Stomach smooth muscle (tissue), 2 donors: ENCODE measurements around the gene ZMIZ1.

Experiments used
- H3K27ac ChIP-seq: one replicate; pipeline ENCODE4 v1.7.0; 2013; ENCODE audit warnings: mild to moderate bottlenecking, low read length, inconsistent platforms
- H3K27me3 ChIP-seq, 2 donors: one replicate each; pipeline ENCODE4 v1.7.0; 2013; ENCODE audit warnings: low read length in 2 of 2; ENCODE audit not compliant: insufficient read depth in 2 of 2, control insufficient read depth in 1 of 2
- H3K36me3 ChIP-seq, 2 donors: one replicate each; pipeline ENCODE4 v1.7.0; 2013; ENCODE audit warnings: low read length in 2 of 2; ENCODE audit not compliant: control insufficient read depth in 2 of 2, insufficient read depth in 2 of 2
- H3K4me1 ChIP-seq: one replicate; pipeline ENCODE4 v1.7.0; 2013; ENCODE audit warnings: low read length; ENCODE audit not compliant: control insufficient read depth, insufficient read depth
- H3K4me3 ChIP-seq, 2 donors: one replicate each; pipeline ENCODE4 v1.7.0; 2013; ENCODE audit warnings: low read length in 2 of 2
- H3K9ac ChIP-seq, 2 donors: one replicate each; pipeline ENCODE4 v1.7.0; 2013; ENCODE audit warnings: low read length in 2 of 2, mild to moderate bottlenecking in 1 of 2
- H3K9me3 ChIP-seq, 2 donors: one replicate each; pipeline ENCODE4 v1.7.0; 2013; ENCODE audit warnings: low read length in 2 of 2; ENCODE audit not compliant: control insufficient read depth in 2 of 2
- donor health status: healthy.
- donor health status: Pancreatic carcinoma.

The ZMIZ1 gene

GRCh38 chr10:79186486-79187120 lies 117.8 kb downstream of the ZMIZ1 start:
- H3K27ac ChIP-seq: no peak overlapping the region
- H3K9ac ChIP-seq: no peak overlapping the region
- H3K27me3 ChIP-seq: no peaks in the 10 kb centered on the region
- peaks cover 0 to 3% of the 10 kb centered on the region in 2 donors for H3K9me3 ChIP-seq
- peaks cover 5 to 7% of the 10 kb centered on the region in 2 donors for H3K36me3 ChIP-seq
- peaks cover 71% of the 10 kb centered on the region for H3K4me1 ChIP-seq
- no peak overlapping the region for H3K4me3 ChIP-seq

- Histone ChIP-seq H3K9ac (no peak overlapping the region), H3K27ac (no peak overlapping the region), H3K36me3 (peaks cover 5 to 7% of the 10 kb centered on the region in 2 donors), H3K4me1 (peaks cover 67% of the 10 kb centered on the region), H3K9me3 (peaks cover 0 to 3% of the 10 kb centered on the region in 2 donors), H3K4me3 (no peak overlapping the region), H3K27me3 (no peaks in the 10 kb centered on the region)
Observed at GRCh38 chr10:79187121-79187940, 118.6 kb downstream of the ZMIZ1 start.

GRCh38 chr10:79188154-79188965 lies 119.6 kb downstream of the ZMIZ1 start:
- no peaks in the 10 kb centered on the region for H3K27me3 ChIP-seq
- H3K27ac ChIP-seq: no peak overlapping the region
- peaks cover 56% of the 10 kb centered on the region for H3K4me1 ChIP-seq
- H3K9me3 ChIP-seq: peaks cover 0 to 3% of the 10 kb centered on the region in 2 donors
- no peak overlapping the region for H3K9ac ChIP-seq
- H3K36me3 ChIP-seq: peaks cover 5 to 9% of the 10 kb centered on the region in 2 donors
- no peak overlapping the region for H3K4me3 ChIP-seq

- H3K27ac ChIP-seq: peak overlapping the region; percentile 31
- peaks cover 51% of the 10 kb centered on the region for H3K4me1 ChIP-seq
- H3K9ac ChIP-seq: no peak overlapping the region
- peaks cover 0 to 3% of the 10 kb centered on the region in 2 donors for H3K9me3 ChIP-seq
- peaks cover 5 to 11% of the 10 kb centered on the region in 2 donors for H3K36me3 ChIP-seq
- H3K4me3 ChIP-seq: no peak overlapping the region
- H3K27me3 ChIP-seq: no peaks in the 10 kb centered on the region
Observed at GRCh38 chr10:79189181-79189580, 120.4 kb downstream of the ZMIZ1 start.

- H3K9me3 ChIP-seq: peaks cover 0 to 3% of the 10 kb centered on the region in 2 donors
- peaks cover 51% of the 10 kb centered on the region for H3K4me1 ChIP-seq
- H3K36me3 ChIP-seq: peaks cover 5 to 11% of the 10 kb centered on the region in 2 donors
- no peaks in the 10 kb centered on the region for H3K27me3 ChIP-seq
- peak overlapping the region in 1 of 2 donors; percentile 21 for H3K9ac ChIP-seq
- peak overlapping the region; percentile 31 for H3K27ac ChIP-seq
- H3K4me3 ChIP-seq: no peak overlapping the region
Observed at GRCh38 chr10:79189853-79190435, 121.2 kb downstream of the ZMIZ1 start.

- peaks cover 5 to 11% of the 10 kb centered on the region in 2 donors for H3K36me3 ChIP-seq
- peaks cover 51% of the 10 kb centered on the region for H3K4me1 ChIP-seq
- H3K27me3 ChIP-seq: no peaks in the 10 kb centered on the region
- H3K9ac ChIP-seq: no peak overlapping the region
- H3K27ac ChIP-seq: no peak overlapping the region
- peaks cover 0 to 3% of the 10 kb centered on the region in 2 donors for H3K9me3 ChIP-seq
- no peak overlapping the region for H3K4me3 ChIP-seq
Observed at GRCh38 chr10:79190740-79191261, 122.0 kb downstream of the ZMIZ1 start.

- no peaks in the 10 kb centered on the region for H3K27me3 ChIP-seq
- no peak overlapping the region for H3K9ac ChIP-seq
- H3K27ac ChIP-seq: peak overlapping the region; percentile 24
- no peak overlapping the region for H3K4me3 ChIP-seq
- peaks cover 0 to 3% of the 10 kb centered on the region in 2 donors for H3K9me3 ChIP-seq
- peaks cover 3 to 8% of the 10 kb centered on the region in 2 donors for H3K36me3 ChIP-seq
- H3K4me1 ChIP-seq: peaks cover 59% of the 10 kb centered on the region
Observed at GRCh38 chr10:79191951-79192676, 123.3 kb downstream of the ZMIZ1 start.

GRCh38 chr10:79192677-79193003 lies 123.9 kb downstream of the ZMIZ1 start:
- Histone ChIP-seq H3K4me1 (peaks cover 55% of the 10 kb centered on the region), H3K9ac (no peak overlapping the region), H3K27ac (peak overlapping the region; percentile 24)

GRCh38 chr10:79193694-79194382 lies 125.1 kb downstream of the ZMIZ1 start:
- Histone ChIP-seq H3K9me3 (peaks cover 0 to 3% of the 10 kb centered on the region in 2 donors), H3K4me3 (no peak overlapping the region), H3K27me3 (no peaks in the 10 kb centered on the region), H3K36me3 (peaks cover 0 to 4% of the 10 kb centered on the region in 2 donors), H3K9ac (no peak overlapping the region), H3K4me1 (peaks cover 48% of the 10 kb centered on the region), H3K27ac (peak overlapping the region; percentile 69)

More at GRCh38 chr10:79192677-79193003, 123.9 kb downstream of the ZMIZ1 start:
- peaks cover 0 to 3% of the 10 kb centered on the region in 2 donors for H3K9me3 ChIP-seq
- peaks cover 0 to 4% of the 10 kb centered on the region in 2 donors for H3K36me3 ChIP-seq
- no peaks in the 10 kb centered on the region for H3K27me3 ChIP-seq
- no peak overlapping the region for H3K4me3 ChIP-seq
